ENCODE results near the gene MPPED2. TPM values are rescaled to one million over a fixed set of nuclear protein-coding genes. Genes with fewer than 3 reads are reported as not detected.

The MPPED2 gene
- total and polyA plus RNA-seq, 4 donors = 7.1 to 20.4 (median 7.9) TPM

GRCh38 chr11:30364139-30364836, 221.9 kb downstream of the MPPED2 start:
- H3K27me3 ChIP-seq (ENCODE audit: control insufficient read depth in 1 of 2, insufficient read depth in 2 of 2, low read length in 1 of 2) = no peaks in the 10 kb centered on the region
- H3K4me3 ChIP-seq (ENCODE audit: low read length in 2 of 2) = no peak overlapping the region
- DNase-seq (no peak), ATAC-seq (ENCODE audit: low FRiP score) (no peak)
- H3K36me3 ChIP-seq (ENCODE audit: control insufficient read depth in 1 of 2, insufficient read depth in 2 of 2, low read length in 1 of 2) = no peaks in the 10 kb centered on the region
- no peak overlapping the region for H3K27ac ChIP-seq (ENCODE audit: low read depth in 1 of 2, low read length in 2 of 2)
- no peaks in the 10 kb centered on the region for H3K9me3 ChIP-seq (ENCODE audit: control insufficient read depth, low read length)
- H3K4me1 ChIP-seq (ENCODE audit: control insufficient read depth in 1 of 2, insufficient read depth in 2 of 2, low read length in 2 of 2) = no peaks in the 10 kb centered on the region
- intact Hi-C loops (cut with DNase I) = no loop called here
- 43 to 44% methylated on average over 7 of the region's 7 CpGs for WGBS, 2 donors

GRCh38 chr11:30360741-30361140, 225.4 kb downstream of the MPPED2 start:
- H3K9me3 ChIP-seq (ENCODE audit: control insufficient read depth, low read length) = no peaks in the 10 kb centered on the region
- no peak overlapping the region for H3K27ac ChIP-seq (ENCODE audit: low read depth in 1 of 2, low read length in 2 of 2)
- H3K4me3 ChIP-seq (ENCODE audit: low read length in 2 of 2) = no peak overlapping the region
- DNase-seq (no peak), ATAC-seq (ENCODE audit: low FRiP score) (no peak)
- H3K4me1 ChIP-seq (ENCODE audit: control insufficient read depth in 1 of 2, insufficient read depth in 2 of 2, low read length in 2 of 2) = no peaks in the 10 kb centered on the region
- intact Hi-C loops (cut with DNase I) = no loop called here
- no peaks in the 10 kb centered on the region for H3K36me3 ChIP-seq (ENCODE audit: control insufficient read depth in 1 of 2, insufficient read depth in 2 of 2, low read length in 1 of 2)
- no peaks in the 10 kb centered on the region for H3K27me3 ChIP-seq (ENCODE audit: control insufficient read depth in 1 of 2, insufficient read depth in 2 of 2, low read length in 1 of 2)

All from aorta (tissue), 5 donors.